HG03159 (cell line): Measurements from ENCODE around the gene SMIM20.

Experiments
- ATAC-seq: cut with Tn5 transposase; IDR thresholded peaks from one replicate; pipeline ENCODE4 v1.9.1; 2021; ENCODE audit warnings: mild to moderate bottlenecking, moderate library complexity; ENCODE audit not compliant: unreplicated experiment

SMIM20 gene

GRCh38 chr4:25951390-25951952 is 37.5 kb downstream of the SMIM20 start:
- ATAC-seq: no peak

- ATAC-seq: no peak
Measured at GRCh38 chr4:25953740-25954139, 39.7 kb downstream of the SMIM20 start.

DNA sequence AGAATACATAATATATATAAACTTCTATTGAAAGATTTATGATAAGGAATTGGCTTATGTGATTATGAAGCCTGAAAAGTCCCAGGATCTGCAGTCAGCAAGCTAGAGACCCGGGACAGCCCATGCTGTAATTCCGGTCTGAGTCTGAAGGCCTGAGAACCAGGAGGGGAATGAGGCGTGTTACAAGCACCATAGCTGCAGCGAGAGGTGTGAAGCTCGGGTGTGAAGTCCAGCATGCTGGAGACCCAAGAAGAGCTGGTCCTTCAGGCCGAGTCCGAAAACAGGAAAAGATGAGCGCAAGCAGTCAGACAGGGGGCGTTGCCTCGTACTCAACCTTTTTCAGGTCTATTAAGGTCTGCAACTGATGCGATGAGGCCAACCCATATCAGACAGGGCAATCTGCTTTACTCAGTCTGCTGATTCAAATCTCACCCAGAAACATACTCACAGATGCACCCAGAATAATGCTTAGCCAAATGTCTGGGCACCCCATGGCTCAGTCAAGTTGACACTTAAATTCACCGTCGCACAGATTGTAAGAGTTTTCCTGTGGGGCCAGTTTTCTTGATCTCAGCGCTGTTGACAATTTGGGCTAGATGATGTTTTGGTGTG is 40.4 kb downstream of the SMIM20 start:
- ATAC-seq: no peak

DNA sequence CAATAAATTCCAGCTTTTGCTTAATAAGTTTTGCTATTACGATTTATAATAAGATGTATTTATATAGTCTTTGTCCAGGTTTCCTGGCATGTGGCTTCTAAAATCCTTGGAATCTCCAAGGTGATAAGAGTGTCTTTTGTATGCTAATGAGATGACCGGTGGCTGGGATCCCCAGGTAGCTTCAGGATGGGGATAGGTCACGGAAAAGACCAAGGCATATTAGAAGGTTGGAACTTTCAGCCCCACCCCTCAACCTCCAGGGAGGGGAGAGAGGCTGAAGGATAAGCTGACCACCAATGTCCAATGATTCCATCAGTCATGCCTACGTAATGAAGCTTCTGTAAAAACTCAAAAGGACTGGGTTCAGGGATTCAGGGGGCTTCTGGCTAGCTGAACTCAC is 41.7 kb downstream of the SMIM20 start:
- ATAC-seq: no peak

- ATAC-seq: no peak
Measured at GRCh38 chr4:25956260-25956659, 42.2 kb downstream of the SMIM20 start.

DNA sequence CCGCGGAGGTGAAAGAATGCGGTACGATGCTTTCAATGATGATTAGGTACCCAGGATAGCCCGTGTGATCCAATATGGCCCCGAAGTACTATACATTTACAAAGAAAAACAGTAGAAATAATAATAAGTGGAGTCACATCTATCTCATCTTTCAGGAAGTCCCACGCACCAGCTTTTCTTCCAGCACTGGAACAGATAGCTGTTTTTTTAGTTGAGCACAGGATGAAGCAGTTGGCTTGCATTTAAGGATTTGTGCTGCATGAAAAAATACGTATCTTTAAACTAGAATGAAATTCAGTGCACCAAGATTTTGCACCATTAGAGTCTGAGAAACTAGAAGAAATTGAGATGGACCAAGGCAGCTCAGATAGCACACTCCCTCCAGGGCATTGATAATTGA is 44.1 kb downstream of the SMIM20 start:
- ATAC-seq: no peak

- no peak for ATAC-seq
Measured at GRCh38 chr4:25962393-25962792, 48.4 kb downstream of the SMIM20 start.

- ATAC-seq: no peak
Measured at GRCh38 chr4:25965629-25966028, 51.6 kb downstream of the SMIM20 start.

GRCh38 chr4:25966171-25966570 is 52.2 kb downstream of the SMIM20 start:
- no peak for ATAC-seq

- ATAC-seq: no peak
Measured at GRCh38 chr4:25969374-25970155, 55.5 kb downstream of the SMIM20 start.

DNA sequence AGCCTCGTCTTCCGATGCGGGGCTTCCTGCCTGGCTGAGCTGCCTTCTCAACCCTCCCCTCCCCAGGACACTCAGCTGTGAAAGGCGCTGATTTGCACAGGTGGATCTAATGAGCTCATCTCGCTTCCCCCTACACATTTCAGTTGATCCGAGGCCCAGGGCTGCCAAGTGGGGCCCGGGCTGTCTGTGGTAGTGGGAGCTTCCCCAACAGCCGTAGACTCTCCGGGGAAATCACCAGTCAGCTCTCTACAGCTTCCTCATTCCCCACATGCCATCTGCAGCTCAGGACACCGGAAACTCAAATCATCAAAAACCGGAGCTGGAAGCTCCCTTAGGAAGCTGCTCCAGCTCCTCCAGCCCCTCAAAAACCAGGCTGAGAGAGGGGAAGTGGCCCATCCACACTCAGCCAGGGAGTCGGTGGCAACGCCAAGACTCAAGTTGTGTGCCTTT is 56.2 kb downstream of the SMIM20 start:
- peak; percentile 82 for ATAC-seq

DNA sequence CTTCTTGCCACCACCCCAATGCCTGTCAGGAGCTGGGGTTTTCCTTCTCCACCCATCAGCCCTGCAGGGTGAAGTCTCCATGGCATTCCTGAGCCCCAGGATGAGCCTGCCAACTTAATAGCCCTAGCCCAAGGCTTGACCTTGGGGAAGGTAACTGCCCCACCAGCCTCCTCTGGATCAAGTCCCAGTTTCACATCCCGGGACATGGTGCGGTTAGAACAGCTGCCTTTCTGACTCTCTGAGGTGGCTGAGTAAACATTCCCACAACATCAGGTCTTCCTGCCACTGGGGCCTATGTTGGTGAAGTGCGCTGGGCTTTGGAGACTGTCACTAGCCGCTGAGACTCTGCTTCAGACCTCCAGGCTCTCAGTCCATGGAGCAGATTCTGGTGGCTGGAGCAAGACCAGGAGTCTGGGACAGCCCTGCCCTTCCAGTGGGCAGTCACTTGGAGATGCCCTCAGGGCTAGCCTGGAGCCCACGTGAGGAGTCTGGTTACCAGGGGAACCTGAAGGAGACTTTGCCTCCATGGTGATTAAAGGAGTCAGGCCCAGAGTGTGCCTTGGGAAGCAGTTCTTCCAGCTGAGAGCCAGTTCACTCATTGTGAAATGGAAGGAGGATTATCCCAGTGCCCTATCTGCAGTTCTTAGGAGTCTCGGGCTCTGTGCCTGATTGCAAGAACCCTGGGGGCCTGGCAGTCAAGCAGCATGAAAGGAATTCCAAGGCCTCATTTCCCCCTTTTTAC is 56.8 kb downstream of the SMIM20 start:
- no peak for ATAC-seq

- no peak for ATAC-seq
Measured at GRCh38 chr4:25972366-25972765, 58.3 kb downstream of the SMIM20 start.

GRCh38 chr4:25972984-25973745 is 59.1 kb downstream of the SMIM20 start:
- ATAC-seq: no peak

DNA sequence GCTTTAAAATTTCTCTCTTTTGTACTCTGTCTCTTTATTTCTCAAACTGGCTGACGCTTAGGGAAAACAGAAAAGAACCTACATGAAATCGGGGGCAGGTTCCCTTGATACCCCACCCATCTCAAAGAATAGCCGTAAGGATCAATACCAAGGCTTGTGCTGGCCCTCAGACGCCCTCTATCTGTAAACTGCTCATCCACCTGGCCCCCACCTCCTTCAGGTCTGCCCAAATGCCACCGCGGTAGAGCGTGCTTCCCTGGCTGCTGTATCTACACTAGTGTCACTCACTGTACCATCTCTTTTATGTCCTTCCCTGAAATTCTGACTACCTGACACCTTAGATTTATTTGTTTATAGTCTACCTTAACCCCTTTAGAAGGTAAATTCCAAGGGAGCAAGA is 62.8 kb downstream of the SMIM20 start:
- no peak for ATAC-seq

DNA sequence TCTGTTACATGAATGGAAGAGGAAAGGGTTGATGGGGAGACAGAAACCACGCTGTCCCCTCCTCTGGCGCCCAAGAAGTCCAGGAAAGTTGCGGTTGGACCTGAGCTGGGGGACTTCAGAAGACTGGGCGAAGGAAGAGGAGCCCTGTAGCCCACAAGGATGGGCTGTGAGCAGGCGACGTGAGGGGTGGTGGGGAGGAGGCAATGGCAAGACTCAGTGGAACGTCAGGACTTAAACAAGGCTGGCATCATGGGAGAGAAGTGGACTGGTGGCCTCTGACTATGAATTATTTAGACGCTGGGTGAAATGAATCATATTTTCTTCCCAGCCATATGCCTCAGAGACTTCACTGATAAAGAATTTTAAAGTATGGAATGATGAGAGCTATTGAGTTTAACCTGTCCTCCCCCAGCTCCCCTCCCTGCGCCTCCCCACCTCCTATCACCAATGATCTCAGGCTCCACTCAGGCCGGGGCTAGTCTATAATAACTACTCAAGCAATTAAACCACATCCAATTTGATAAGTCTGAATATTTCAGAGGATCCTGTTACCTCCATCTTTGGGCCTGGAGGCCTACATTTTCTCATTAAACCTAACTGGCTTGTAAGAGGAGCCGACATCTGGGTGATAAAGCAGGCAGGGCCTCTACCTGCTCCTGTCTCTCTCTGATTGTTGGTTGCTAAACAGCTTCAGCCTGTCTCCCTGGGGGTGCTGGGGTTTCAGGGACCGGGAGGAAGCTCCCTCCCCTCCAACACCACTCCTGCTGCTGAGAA is 63.6 kb downstream of the SMIM20 start:
- ATAC-seq: no peak

DNA sequence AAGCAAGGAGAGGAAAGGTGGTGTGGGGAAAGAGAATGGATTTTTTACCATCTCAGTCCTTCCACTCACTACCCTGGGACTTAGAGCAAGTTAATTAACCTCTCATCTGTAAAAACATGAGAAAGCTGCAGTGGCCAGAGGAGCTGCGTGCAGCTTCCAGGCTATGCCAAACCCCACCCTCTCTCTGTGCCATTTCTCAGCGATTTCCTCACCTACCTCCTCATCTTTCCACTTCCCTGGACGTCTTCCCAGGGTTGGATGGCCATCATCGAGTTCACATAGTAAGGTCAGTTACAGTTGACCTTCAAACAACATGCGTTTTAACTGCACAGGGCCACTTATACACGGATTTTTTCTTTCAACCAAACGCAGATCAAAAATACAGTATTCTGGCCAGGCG is 64.3 kb downstream of the SMIM20 start:
- ATAC-seq: no peak
